Prostate gland (tissue), 2 donors: ENCODE data around the gene KRT40.

Source experiments
- CTCF ChIP-seq, 4 experiments: fragments of 200-600 bp in 2 of 4; fragments of 450-650 bp in 2 of 4; sonication (generic) in 2 of 4; IDR thresholded peaks; 1 replicate in 3 of 4; 2 replicates in 1 of 4; pipeline ENCODE4 v1.5.1; 2016 to 2019; ENCODE audit warnings: antibody characterized with exemption in 4 of 4, mild to moderate bottlenecking in 2 of 4, moderate library complexity in 2 of 4
- POLR2A ChIP-seq: fragments of 450-650 bp; IDR thresholded peaks from one replicate; pipeline ENCODE4 v1.6.1; 2016; ENCODE audit warnings: antibody characterized with exemption, mild to moderate bottlenecking
- POLR2AphosphoS5 ChIP-seq: sonication (generic); formaldehyde crosslinking; IDR thresholded peaks from one replicate; pipeline ENCODE4 v1.6.1; 2017; ENCODE audit warnings: antibody characterized with exemption

GRCh38 chr17:40951011-40951622 is 33.0 kb downstream of the KRT40 start:
- TF ChIP-seq CTCF (IDR thresholded peaks at IDR 0.05) (no peak), POLR2AphosphoS5 (no peak), POLR2A (no peak)
